NCI-H2081 treated with DMSO at 0.1 percent for 48 hours (cell line): ENCODE measurements around the gene TOB1.

Experiments used
- DNase-seq: peaks from one replicate; lab custom pipeline; 2025; lab: John Stamatoyannopoulos, UW

TOB1 gene

DNA sequence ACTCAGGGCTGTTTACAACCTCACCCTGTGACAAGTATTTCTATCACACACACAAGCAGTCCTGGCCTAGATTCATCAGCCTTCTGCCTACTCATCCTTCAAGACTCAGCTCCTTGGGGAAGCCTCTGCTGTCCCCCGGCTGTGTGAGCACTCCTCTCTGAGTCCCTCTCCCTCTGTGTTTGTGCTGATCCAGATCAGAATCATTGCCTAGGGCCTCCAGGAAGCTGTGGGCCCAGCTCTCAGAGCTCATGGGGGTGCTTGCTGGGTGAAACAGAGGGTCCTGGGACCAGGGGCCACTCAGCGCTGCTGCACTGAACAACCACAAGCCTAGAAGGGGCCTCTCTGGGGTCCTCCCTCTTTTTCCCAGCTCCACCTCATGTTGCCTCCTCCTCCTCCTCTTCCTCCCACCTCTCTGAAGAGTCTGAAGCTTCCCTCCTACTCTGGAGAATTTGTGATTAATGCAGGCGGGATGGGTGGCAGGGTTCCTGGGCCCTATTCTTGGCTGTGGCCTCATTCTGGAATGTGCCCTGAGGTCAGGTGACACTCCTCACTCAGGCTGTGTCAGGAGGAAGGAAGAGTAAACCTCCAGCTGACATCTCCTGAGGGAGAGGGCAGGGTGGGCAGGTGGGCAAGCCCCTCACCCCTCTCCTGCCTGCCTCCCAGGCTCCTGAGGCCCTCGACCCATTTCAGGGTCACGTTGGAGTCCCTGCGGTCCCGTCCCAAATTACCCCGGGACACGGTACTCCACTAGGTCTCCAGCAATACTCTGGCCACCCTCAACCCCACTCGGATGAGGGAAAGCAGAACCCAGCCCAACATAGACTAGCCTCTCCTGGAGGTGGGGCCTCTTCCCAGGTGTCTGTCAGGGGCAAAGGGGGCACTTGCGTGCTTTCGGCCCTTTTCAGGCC lies 20.7 kb downstream of the TOB1 start:
- no peak for DNase-seq

DNA sequence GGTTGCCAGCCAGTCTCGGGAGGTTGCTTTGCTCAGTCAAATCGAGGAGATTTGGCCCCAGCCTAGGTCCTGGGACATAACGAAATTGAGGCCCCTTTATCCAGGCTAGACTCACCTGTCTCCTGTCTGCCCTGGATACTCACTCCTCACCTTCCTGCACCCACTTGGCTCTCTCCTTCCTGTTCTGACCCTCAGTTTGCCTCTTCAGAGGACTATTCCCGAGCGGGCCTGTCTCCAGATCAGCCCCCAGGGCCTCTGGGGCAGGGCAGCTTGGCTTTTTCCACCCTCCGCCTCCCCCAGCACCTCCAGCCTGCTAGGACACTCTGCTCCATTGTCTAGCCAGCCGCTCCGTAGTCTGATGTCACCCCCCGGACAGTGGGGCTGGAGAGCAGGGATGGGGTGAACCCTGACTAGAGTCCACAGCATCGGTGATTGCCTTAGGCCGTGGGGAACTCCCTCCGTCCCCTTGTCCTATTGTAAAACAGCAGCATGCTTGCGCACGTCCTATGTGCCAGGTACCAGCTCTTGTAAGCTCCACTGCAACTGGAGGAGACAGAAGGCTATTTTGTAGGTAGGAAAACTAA lies 21.9 kb downstream of the TOB1 start:
- DNase-seq = no peak

- DNase-seq = no peak
Measured at GRCh38 chr17:50843150-50843905, 22.8 kb downstream of the TOB1 start.

- DNase-seq = no peak
Measured at GRCh38 chr17:50842506-50843149, 23.5 kb downstream of the TOB1 start.

- no peak for DNase-seq
Measured at GRCh38 chr17:50841949-50842354, 24.2 kb downstream of the TOB1 start.

DNA sequence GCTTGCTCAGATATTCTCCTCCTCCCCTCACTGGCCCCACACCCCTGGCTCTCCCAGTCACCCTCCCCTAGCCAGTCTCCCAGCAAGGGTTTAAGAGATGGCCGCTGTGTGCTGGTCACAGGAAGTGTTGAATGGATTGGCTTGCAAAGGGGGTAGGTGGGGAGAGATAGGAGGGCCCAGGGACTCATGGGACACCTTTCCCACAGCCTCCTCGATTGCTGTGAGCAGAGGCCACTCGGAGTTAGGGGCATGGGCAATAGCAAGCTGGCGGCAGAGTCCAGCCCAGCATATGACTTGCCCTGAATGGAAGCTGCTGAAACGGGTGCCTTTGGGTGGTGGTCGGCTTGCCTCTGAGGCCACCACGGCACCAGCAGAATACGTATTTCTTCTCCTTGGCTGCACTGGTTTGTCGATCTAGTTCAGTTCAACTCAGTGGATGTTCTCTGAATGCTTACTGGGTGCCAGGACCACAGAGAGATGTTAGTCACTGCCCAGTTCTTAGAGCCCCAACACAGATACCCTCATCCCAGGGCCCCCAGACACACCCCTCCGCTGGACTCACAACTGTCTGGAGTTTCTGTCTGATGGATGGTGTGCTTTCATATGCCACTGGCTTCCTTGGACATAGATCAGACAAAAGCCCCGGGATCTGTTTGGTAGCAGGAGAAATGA lies 24.7 kb downstream of the TOB1 start:
- DNase-seq = no peak

DNA sequence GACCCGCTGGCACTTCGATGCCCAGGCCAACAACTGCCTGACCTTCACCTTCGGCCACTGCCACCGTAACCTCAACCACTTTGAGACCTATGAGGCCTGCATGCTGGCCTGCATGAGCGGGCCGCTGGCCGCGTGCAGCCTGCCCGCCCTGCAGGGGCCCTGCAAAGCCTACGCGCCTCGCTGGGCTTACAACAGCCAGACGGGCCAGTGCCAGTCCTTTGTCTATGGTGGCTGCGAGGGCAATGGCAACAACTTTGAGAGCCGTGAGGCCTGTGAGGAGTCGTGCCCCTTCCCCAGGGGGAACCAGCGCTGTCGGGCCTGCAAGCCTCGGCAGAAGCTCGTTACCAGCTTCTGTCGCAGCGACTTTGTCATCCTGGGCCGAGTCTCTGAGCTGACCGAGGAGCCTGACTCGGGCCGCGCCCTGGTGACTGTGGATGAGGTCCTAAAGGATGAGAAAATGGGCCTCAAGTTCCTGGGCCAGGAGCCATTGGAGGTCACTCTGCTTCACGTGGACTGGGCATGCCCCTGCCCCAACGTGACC lies 25.8 kb downstream of the TOB1 start:
- no peak for DNase-seq

DNA sequence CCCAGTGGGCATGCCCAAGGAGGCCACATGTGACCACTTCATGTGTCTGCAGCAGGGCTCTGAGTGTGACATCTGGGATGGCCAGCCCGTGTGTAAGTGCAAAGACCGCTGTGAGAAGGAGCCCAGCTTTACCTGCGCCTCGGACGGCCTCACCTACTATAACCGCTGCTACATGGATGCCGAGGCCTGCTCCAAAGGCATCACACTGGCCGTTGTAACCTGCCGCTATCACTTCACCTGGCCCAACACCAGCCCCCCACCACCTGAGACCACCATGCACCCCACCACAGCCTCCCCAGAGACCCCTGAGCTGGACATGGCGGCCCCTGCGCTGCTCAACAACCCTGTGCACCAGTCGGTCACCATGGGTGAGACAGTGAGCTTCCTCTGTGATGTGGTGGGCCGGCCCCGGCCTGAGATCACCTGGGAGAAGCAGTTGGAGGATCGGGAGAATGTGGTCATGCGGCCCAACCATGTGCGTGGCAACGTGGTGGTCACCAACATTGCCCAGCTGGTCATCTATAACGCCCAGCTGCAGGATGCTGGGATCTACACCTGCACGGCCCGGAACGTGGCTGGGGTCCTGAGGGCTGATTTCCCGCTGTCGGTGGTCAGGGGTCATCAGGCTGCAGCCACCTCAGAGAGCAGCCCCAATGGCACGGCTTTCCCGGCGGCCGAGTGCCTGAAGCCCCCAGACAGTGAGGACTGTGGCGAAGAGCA lies 26.4 kb downstream of the TOB1 start:
- no peak for DNase-seq

- no peak for DNase-seq
Measured at GRCh38 chr17:50837980-50838954, 27.9 kb downstream of the TOB1 start.

GRCh38 chr17:50837286-50837979 lies 28.7 kb downstream of the TOB1 start:
- no peak for DNase-seq

GRCh38 chr17:50836826-50837225 lies 29.3 kb downstream of the TOB1 start:
- DNase-seq = no peak

DNA sequence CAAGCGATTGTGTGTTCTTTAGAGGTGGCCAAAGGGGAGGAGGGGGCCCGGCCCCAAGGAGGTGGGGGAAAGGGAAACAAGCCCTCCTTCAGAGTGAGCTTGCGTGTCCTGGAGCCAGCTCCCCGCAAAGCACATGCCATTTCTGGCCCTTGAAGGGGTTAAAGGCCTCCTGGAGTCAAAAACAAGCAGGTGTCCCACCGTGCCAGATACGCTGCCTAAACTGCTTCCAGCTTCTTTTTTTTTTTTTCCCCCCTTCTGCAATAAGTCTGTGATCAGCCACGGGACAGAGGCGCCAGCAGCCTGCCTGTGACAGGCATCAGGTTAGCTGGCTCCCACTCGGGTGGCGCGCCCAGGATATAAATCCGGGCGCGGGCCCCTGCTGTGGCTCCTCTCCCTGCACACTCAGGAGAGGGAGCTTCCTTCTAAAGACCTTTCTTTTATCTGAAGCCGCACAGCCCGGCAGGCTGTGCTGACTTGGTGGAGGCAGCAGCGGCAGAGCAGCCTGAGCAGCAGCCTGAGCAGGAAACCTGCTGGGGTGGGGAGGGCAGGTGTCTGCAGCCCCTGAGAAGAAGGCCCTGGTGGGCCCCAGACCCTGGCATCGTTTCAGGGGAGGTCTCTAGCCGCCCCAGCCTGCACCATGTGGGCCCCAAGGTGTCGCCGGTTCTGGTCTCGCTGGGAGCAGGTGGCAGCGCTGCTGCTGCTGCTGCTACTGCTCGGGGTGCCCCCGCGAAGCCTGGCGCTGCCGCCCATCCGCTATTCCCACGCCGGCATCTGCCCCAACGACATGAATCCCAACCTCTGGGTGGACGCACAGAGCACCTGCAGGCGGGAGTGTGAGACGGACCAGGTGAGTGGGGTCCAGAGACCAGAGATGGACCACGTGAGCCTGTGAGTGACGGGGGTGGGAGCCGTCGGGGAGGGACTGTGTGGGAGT lies 30.6 kb downstream of the TOB1 start, which contains the start of gene WFIKKN2:
WFIKKN2 (plus strand) TSS at position 286 of the 934 bp plus-strand sequence; CDS start at position 638, 352 bp downstream.
- DNase-seq = no peak

GRCh38 chr17:50834429-50835300 lies 31.5 kb downstream of the TOB1 start:
- no peak for DNase-seq

GRCh38 chr17:50833510-50834428 lies 32.4 kb downstream of the TOB1 start:
- DNase-seq = no peak

- DNase-seq = no peak
Measured at GRCh38 chr17:50832864-50833381, 33.2 kb downstream of the TOB1 start.
